Measurements from ENCODE around the gene SNAPIN.

The SNAPIN gene

DNA sequence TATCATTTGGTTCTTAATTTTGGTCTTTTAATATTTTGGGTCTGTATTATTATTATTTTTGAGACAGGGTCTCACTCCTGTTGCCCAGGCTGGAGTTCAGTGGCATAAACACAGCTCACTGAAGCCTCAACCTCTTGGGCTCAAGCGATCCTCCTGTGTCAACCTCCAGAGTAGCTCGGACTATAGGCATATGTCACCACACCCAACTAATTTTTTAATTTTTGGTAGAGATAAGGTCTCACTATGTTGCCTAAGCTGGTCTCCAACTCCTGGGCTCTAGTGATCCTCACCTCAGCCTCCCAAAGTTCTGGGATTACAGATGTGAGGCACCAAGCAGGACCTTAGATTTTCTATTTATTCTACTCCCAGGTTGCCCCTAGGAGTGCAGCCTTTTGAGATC, 15.0 kb downstream of the SNAPIN start:
- Histone ChIP-seq H4K8ac (ENCODE audit: low read depth, low read length) (no peak overlapping the region), H3K4me2 (ENCODE audit: low read length) (no peak overlapping the region), H3K4me1 (ENCODE audit: control insufficient read depth in 1 of 2, insufficient read depth in 2 of 2, low read length in 2 of 2) (peaks cover 3 to 7% of the 10 kb centered on the region in 2 experiments), H3K14ac (ENCODE audit: low read length) (no peak overlapping the region), H3K27me3 (ENCODE audit: insufficient read depth, low read length) (peaks cover 6% of the 10 kb centered on the region), H3K4ac (ENCODE audit: low read depth, low read length) (no peak overlapping the region), H4K12ac (ENCODE audit: low read depth, low read length) (no peak overlapping the region), H2AFZ (ENCODE audit: insufficient read depth, low read length, poor library complexity) (no peak overlapping the region), H2BK12ac (ENCODE audit: low read length) (no peak overlapping the region), H3K79me1 (ENCODE audit: low read length) (peaks cover 5% of the 10 kb centered on the region), H2BK5ac (ENCODE audit: low read depth, low read length, poor library complexity) (no peak overlapping the region), H3K36me3 (ENCODE audit: control insufficient read depth in 1 of 2, insufficient read depth in 2 of 2, low read length in 2 of 2) (peaks cover 8 to 9% of the 10 kb centered on the region in 2 experiments), H3K79me2 (ENCODE audit: control insufficient read depth, insufficient read depth, low read length, poor library complexity) (peaks cover 8% of the 10 kb centered on the region), H3K27ac (ENCODE audit: low read depth, low read length) (no peak overlapping the region), H3K23ac (ENCODE audit: low read length) (no peak overlapping the region), H2AK5ac (ENCODE audit: low read length) (no peak overlapping the region), H3K9me3 (ENCODE audit: insufficient read depth, low read depth, low read length) (no peaks in the 10 kb centered on the region), H3K18ac (ENCODE audit: low read length) (no peak overlapping the region), H4K91ac (ENCODE audit: low read depth, low read length) (no peak overlapping the region), H3K4me3 (ENCODE audit: low read depth, low read length) (no peak overlapping the region), H2BK120ac (ENCODE audit: insufficient read depth, low read length, poor library complexity) (no peak overlapping the region), H3K9ac (ENCODE audit: low read length) (no peak overlapping the region)
- no peak for DNase-seq
- WGBS (ENCODE audit: extremely low coverage, insufficient coverage, insufficient read length): no CpG with 5 or more reads among the region's 2 CpGs

DNA sequence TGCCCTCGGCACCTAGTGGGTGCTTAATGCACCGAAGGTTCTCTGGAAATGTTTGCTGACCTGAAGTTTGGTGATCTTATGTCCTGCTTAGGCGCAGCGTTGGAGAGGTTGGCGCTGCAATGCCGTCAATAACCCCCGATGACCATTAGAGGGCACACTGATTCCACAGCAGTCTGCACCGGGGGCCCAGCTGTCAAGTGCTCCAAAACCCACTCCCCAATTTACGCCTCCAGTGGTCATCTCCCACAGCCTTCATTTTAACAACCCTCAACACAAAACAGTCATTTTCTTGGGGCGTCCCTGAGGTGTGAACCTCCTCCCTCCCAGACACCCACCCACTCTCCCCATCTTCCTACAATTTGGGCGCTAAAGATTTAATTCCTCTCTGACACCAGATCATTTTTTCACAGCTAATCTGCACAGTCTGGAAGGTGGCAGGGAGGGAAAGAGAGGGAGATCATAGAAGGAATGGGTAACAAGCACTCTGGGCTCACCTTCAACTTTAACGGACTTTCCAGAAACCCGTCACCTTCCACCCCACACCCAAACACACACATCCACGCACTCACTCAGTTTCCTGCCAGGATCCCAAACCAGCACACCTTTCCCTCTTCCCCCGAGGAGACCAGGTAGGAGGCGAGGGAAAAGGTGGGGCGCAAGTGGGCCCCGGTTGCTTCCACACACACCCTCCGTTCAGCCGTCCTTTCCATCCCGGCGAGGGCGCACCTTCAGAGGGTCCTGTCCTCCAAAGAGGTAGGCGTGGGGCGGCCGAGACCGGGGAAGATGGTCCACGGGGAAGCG, 19.4 kb downstream of the SNAPIN start:
- Histone ChIP-seq H3K4me1 (ENCODE audit: control insufficient read depth in 1 of 2, insufficient read depth in 2 of 2, low read length in 2 of 2) (peaks cover 9 to 17% of the 10 kb centered on the region in 2 experiments), H3K18ac (ENCODE audit: low read length) (no peak overlapping the region), H3K4me2 (ENCODE audit: low read length) (peak overlapping the region; percentile 65), H3K79me2 (ENCODE audit: control insufficient read depth, insufficient read depth, low read length, poor library complexity) (no peaks in the 10 kb centered on the region), H3K79me1 (ENCODE audit: low read length) (no peaks in the 10 kb centered on the region), H4K8ac (ENCODE audit: low read depth, low read length) (no peak overlapping the region), H3K9me3 (ENCODE audit: insufficient read depth, low read depth, low read length) (peaks cover 3% of the 10 kb centered on the region), H3K9ac (ENCODE audit: low read length) (no peak overlapping the region), H2BK120ac (ENCODE audit: insufficient read depth, low read length, poor library complexity) (no peak overlapping the region), H2AK5ac (ENCODE audit: low read length) (no peak overlapping the region), H3K36me3 (ENCODE audit: control insufficient read depth in 1 of 2, insufficient read depth in 2 of 2, low read length in 2 of 2) (no peaks in the 10 kb centered on the region), H2AFZ (ENCODE audit: insufficient read depth, low read length, poor library complexity) (no peak overlapping the region), H2BK5ac (ENCODE audit: low read depth, low read length, poor library complexity) (no peak overlapping the region), H3K4me3 (ENCODE audit: low read depth, low read length) (peak overlapping the region; percentile 33), H3K23ac (ENCODE audit: low read length) (no peak overlapping the region), H3K14ac (ENCODE audit: low read length) (no peak overlapping the region), H3K4ac (ENCODE audit: low read depth, low read length) (no peak overlapping the region), H4K12ac (ENCODE audit: low read depth, low read length) (no peak overlapping the region), H2BK12ac (ENCODE audit: low read length) (no peak overlapping the region), H4K91ac (ENCODE audit: low read depth, low read length) (no peak overlapping the region), H3K27me3 (ENCODE audit: insufficient read depth, low read length) (peaks cover 28% of the 10 kb centered on the region), H3K27ac (ENCODE audit: low read depth, low read length) (no peak overlapping the region)
- no CpG with 5 or more reads among the region's 29 CpGs for WGBS (ENCODE audit: extremely low coverage, insufficient coverage, insufficient read length)
- peak in 1 of 2 donors; percentile 61 for DNase-seq

DNA sequence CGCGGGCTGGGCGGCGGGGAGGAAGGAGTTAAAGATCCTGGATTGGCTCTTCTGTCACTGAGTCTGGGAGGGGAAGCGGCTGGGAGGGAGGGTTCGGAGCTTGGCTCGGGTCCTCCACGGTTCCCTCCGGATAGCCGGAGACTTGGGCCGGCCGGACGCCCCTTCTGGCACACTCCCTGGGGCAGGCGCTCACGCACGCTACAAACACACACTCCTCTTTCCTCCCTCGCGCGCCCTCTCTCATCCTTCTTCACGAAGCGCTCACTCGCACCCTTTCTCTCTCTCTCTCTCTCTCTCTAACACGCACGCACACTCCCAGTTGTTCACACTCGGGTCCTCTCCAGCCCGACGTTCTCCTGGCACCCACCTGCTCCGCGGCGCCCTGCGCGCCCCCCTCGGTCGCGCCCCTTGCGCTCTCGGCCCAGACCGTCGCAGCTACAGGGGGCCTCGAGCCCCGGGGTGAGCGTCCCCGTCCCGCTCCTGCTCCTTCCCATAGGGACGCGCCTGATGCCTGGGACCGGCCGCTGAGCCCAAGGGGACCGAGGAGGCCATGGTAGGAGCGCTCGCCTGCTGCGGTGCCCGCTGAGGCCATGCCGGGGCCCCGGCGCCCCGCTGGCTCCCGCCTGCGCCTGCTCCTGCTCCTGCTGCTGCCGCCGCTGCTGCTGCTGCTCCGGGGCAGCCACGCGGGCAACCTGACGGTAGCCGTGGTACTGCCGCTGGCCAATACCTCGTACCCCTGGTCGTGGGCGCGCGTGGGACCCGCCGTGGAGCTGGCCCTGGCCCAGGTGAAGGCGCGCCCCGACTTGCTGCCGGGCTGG, 20.2 kb downstream of the SNAPIN start, which contains the start of gene NPR1:
TSS of gene NPR1 (plus strand) at position 170 of the 818 bp plus-strand sequence. CDS start at position 591, 421 bp downstream.
- H3K4me3 ChIP-seq (ENCODE audit: low read depth, low read length): peak within 1 kb of the TSS; percentile 33
- no peak within 1 kb of the TSS for H4K8ac ChIP-seq (ENCODE audit: low read depth, low read length)
- no peaks in the 10 kb centered on the region for H3K36me3 ChIP-seq (ENCODE audit: control insufficient read depth in 1 of 2, insufficient read depth in 2 of 2, low read length in 2 of 2)
- H2BK12ac ChIP-seq (ENCODE audit: low read length): no peak within 1 kb of the TSS
- no peak within 1 kb of the TSS for H4K12ac ChIP-seq (ENCODE audit: low read depth, low read length)
- H3K4me2 ChIP-seq (ENCODE audit: low read length): peak within 1 kb of the TSS; percentile 65
- no peak within 1 kb of the TSS for H3K9ac ChIP-seq (ENCODE audit: low read length)
- peaks cover 3% of the 10 kb centered on the region for H3K9me3 ChIP-seq (ENCODE audit: insufficient read depth, low read depth, low read length)
- H2AK5ac ChIP-seq (ENCODE audit: low read length): no peak within 1 kb of the TSS
- no peaks in the 10 kb centered on the region for H3K79me2 ChIP-seq (ENCODE audit: control insufficient read depth, insufficient read depth, low read length, poor library complexity)
- H3K79me1 ChIP-seq (ENCODE audit: low read length): no peaks in the 10 kb centered on the region
- no peak within 1 kb of the TSS for H2BK120ac ChIP-seq (ENCODE audit: insufficient read depth, low read length, poor library complexity)
- peaks cover 28% of the 10 kb centered on the region for H3K27me3 ChIP-seq (ENCODE audit: insufficient read depth, low read length)
- no peak within 1 kb of the TSS for H3K23ac ChIP-seq (ENCODE audit: low read length)
- H3K18ac ChIP-seq (ENCODE audit: low read length): no peak within 1 kb of the TSS
- WGBS (ENCODE audit: extremely low coverage, insufficient coverage, insufficient read length): no CpG with 5 or more reads among the region's 78 CpGs
- H3K4ac ChIP-seq (ENCODE audit: low read depth, low read length): no peak within 1 kb of the TSS
- H4K91ac ChIP-seq (ENCODE audit: low read depth, low read length): no peak within 1 kb of the TSS
- peaks cover 9 to 17% of the 10 kb centered on the region in 2 experiments for H3K4me1 ChIP-seq (ENCODE audit: control insufficient read depth in 1 of 2, insufficient read depth in 2 of 2, low read length in 2 of 2)
- H2BK5ac ChIP-seq (ENCODE audit: low read depth, low read length, poor library complexity): no peak within 1 kb of the TSS
- peak within 1 kb of the TSS; percentile 24 for H2AFZ ChIP-seq (ENCODE audit: insufficient read depth, low read length, poor library complexity)
- no peak for DNase-seq
- no peak within 1 kb of the TSS for H3K27ac ChIP-seq (ENCODE audit: low read depth, low read length)
- no peak within 1 kb of the TSS for H3K14ac ChIP-seq (ENCODE audit: low read length)

DNA sequence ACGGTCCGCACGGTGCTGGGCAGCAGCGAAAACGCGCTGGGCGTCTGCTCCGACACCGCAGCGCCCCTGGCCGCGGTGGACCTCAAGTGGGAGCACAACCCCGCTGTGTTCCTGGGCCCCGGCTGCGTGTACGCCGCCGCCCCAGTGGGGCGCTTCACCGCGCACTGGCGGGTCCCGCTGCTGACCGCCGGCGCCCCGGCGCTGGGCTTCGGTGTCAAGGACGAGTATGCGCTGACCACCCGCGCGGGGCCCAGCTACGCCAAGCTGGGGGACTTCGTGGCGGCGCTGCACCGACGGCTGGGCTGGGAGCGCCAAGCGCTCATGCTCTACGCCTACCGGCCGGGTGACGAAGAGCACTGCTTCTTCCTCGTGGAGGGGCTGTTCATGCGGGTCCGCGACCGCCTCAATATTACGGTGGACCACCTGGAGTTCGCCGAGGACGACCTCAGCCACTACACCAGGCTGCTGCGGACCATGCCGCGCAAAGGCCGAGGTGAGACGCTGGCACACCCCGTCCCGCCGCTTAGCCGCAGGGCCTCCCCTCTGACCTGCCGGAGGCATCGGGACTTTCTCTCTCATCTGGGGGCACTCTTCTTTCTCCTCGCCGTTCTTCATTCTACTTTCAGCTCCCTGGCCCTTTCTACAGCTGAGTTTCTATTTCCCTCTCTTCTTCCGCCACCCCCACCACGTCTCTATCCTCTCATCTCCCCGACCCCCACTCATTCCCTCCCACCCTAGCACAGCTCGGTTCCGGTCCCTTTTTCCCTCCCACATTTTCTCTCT, 21.0 kb downstream of the SNAPIN start:
- DNase-seq: no peak
- Histone ChIP-seq H3K36me3 (ENCODE audit: control insufficient read depth in 1 of 2, insufficient read depth in 2 of 2, low read length in 2 of 2) (no peaks in the 10 kb centered on the region), H3K14ac (ENCODE audit: low read length) (no peak overlapping the region), H2BK12ac (ENCODE audit: low read length) (no peak overlapping the region), H3K79me2 (ENCODE audit: control insufficient read depth, insufficient read depth, low read length, poor library complexity) (no peaks in the 10 kb centered on the region), H3K4me2 (ENCODE audit: low read length) (peak overlapping the region; percentile 65), H4K12ac (ENCODE audit: low read depth, low read length) (no peak overlapping the region), H3K18ac (ENCODE audit: low read length) (no peak overlapping the region), H4K8ac (ENCODE audit: low read depth, low read length) (no peak overlapping the region), H2BK120ac (ENCODE audit: insufficient read depth, low read length, poor library complexity) (no peak overlapping the region), H3K9ac (ENCODE audit: low read length) (no peak overlapping the region), H3K4ac (ENCODE audit: low read depth, low read length) (no peak overlapping the region), H4K91ac (ENCODE audit: low read depth, low read length) (no peak overlapping the region), H3K27ac (ENCODE audit: low read depth, low read length) (no peak overlapping the region), H3K79me1 (ENCODE audit: low read length) (no peaks in the 10 kb centered on the region), H3K4me3 (ENCODE audit: low read depth, low read length) (peak overlapping the region; percentile 33), H2BK5ac (ENCODE audit: low read depth, low read length, poor library complexity) (no peak overlapping the region), H3K23ac (ENCODE audit: low read length) (no peak overlapping the region), H2AK5ac (ENCODE audit: low read length) (no peak overlapping the region), H3K9me3 (ENCODE audit: insufficient read depth, low read depth, low read length) (peaks cover 3% of the 10 kb centered on the region), H3K4me1 (ENCODE audit: control insufficient read depth in 1 of 2, insufficient read depth in 2 of 2, low read length in 2 of 2) (peaks cover 9 to 17% of the 10 kb centered on the region in 2 experiments), H2AFZ (ENCODE audit: insufficient read depth, low read length, poor library complexity) (peak overlapping the region; percentile 24), H3K27me3 (ENCODE audit: insufficient read depth, low read length) (peaks cover 28% of the 10 kb centered on the region)
- WGBS (ENCODE audit: extremely low coverage, insufficient coverage, insufficient read length): no CpG with 5 or more reads among the region's 73 CpGs

Measured in trophoblast cell (in vitro differentiated cells and primary cell).